ENCODE results near the gene GP1BB.

GP1BB gene

DNA sequence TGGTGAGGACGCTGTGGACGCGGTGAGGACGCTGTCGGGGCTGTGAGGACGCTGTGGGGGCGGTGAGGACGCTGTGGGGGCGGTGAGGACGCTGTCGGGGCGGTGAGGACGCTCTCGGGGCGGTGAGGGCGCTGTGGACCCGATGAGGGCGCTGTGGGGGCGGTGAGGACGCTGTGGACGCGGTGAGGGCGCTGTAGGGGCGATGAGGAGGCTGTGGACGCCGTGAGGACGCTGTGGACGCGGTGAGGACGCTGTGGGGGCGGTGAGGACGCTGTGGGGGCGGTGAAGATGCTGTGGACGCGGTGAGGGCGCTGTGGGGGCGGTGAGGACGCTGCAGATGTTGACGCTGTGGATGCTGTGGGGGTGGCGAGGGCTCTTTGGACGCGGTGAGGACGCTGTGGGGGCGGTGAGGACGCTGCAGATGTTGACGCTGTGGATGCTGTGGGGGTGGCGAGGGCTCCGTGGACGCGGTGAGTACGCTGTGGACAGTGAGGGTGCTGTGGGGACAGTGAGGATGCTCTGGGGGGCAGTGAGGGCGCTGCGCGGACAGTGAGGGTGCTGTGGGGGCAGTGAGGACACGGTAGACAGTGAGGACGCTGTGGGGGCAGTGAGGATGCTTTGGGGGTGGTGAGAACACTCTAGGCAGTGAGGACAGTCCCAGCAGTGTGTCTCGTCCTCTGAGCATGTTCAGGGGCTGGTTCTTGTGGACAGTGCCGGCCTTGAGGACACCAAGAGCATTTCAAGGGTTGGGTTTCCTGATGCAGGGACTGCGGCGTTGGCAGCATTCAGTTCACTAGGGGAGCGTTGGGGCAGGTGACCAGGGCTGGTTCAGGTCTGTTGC is 4.2 kb downstream of the GP1BB start:
- DNase-seq, result no peak

DNA sequence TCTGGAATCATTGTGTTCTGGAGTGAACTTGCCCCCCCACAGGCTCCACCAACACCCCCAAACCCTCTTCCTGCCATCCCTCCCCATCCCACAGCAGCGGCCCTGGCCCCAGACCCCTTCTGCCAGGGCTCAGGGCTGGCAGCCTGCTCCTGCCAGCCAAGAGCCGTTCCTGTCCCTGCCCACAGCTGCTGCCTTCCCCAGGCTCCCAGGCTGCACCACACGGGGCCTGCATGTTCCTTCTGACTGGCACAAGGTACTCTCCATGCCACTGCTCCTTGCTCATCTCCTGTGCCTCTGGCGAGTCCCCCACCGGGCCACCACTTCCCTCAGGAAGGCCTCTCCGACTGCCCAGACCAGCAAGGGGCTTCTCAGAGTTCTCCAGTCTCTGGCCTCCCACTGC is 4.9 kb downstream of the GP1BB start:
- no peak for DNase-seq

DNA sequence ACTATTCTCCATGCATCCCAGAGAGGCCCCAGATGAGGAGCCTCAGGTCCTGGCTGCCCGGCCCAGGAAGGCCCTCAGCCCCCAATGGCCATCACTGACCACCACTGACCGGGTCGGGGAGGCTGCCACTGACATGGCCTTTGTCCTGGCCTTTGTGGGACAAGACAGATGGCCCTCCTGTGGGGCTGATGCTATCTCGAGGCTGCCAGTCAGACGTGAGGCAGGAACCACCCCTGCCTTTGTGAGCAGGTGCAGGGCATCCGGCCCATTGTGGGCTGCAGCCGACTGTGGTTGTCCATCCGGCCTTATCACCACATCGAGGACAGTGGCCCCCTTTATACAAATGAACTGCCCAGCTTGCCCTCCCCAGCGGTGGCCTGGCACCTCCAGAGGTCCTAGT is 5.5 kb downstream of the GP1BB start:
- no peak for DNase-seq

DNA sequence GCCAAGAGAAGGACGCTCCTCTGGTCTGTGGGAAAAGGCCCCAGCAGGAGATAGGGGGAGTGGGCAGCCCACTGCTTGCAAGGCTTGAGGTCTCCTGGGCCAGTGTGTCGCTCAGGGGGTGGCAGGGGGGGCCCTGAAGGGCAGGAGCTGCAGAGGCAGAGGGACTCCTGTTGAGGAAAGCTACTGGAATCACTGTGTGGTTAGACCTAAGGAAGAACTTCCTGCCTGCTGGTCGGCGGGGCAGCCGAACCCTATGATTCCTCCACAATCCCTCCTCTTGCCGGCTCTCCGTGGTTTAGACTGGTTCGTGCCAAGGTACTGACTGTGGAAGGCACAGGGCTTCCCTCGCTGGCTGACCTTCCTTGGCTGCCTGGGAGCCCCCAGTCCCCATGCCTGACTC is 6.2 kb downstream of the GP1BB start:
- no peak for DNase-seq

DNA sequence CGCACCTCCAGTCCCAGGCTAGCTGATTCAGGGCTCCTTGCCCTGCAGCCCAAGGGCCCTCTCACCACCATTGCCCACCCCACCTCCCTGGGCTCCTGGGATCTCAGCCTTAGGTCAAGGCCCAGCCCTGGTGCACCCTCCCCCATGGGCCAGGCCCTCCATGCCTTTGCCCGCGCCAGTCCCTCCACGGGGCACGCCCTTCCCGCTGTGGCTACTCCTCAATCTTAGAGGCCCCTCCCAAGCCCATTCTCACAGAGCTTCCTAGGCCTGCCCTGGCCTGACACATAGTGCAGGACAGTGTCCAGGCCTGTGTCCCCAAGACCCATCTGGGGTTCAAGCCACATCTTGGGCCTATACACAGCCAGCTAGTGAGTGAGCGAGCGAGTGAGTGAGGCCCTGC is 6.9 kb downstream of the GP1BB start:
- DNase-seq, result no peak

DNA sequence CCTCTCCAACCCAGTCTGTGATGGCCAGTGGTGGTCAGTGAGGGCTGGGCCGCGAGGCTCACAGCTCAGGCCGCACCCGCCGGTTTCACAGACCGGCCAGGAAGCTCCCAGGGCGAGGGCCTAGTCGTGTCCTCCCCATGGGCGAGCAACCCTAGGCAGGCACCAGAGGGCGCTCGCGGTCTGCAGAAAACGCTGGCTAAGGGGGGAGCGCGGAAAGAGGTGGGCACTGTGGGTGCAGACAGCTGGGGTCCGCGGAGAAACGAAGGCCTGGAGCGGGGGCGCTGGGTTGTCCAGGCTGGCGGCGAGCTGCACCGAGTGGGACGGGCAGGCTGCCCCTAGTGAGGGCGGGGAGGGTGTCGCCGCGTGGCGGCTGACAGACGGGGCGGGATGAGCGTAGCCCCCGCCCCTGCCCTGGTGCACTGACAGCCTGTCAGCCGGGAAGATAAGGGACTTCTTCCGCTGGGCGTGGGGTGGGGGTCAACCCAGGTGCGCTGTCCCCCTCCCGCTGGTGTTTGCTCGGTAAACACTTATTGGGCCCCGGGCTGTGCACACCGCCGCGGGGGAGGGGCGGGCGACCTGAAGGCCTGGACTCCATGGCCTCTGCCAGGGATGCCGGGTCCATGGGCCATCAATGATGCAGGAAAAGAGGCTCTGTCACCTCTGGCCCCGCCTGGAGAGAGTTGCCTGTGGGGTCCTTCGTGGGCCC is 7.5 kb downstream of the GP1BB start:
- peak; percentile 83 to 92 (median 90) for DNase-seq

DNA sequence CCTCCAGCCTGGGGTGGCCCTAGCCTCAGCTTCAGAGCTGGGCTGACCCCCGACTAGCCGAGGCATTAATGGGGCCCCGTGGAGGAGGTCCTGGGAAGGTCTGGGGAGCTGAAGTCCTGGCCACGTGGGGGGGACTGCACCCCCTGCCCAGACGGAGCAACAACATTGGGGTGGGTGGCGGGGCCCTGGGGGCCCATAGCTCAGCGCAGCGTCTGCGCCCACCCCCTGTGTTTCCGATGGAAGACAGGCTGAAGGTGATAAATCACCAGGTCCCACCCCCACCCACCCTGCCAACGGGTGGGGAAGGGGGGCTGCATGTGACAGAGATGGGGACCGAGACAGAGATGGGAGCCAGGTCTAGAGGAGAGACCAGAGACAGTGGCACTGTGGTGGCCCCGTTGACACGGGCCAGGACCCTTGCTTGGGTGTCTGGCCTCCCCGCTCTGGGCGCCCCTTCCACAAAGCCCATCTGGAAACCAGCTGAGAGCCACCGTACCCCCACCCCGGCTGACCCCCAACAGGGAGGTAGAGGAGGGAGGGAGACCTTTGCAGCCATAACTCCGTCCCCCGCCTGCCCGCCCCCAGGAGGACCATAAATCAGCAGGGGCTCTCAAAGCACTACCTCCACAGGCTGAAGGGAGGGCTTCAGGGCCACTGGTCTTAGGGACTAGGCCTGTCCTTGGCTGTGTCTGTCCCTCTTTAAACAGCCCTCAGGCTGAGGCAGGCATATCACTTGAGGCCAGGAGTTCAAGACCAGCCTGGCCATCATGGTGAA is 8.2 kb downstream of the GP1BB start:
- DNase-seq, result no peak

DNA sequence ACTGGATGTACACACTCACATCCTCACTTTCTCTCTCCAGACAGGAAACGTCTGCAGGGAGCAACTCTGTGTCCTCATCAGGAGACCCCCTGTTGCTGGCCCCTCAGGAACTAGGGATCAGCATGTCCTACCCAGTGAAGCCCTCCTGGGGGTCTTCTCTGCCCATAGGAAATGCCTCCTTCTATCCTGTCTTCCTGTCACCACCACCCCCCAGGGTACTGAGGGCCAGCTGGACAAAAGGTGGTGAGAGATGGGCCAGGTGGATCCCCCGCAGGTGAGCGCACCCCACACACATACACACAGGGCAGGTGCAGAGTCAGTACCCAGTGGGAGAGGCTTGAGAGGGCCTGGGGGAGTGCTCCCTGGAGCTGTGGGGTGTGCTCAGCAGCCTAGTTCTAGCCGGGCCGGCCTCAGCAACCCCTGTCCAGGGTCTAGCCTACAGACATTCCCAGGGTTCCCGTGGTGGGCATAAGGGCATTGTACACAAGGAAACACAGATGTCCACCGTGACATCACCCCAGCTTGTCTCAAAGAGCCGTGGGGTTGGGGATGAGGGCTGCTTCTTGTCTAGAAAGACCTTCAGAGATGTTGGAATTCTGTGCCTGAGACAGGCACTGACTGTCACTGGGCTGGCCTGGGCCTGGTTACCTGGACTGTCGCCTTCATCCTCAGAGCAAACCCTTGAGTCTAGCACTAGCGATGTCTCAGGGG is 9.2 kb downstream of the GP1BB start:
- no peak for DNase-seq

DNA sequence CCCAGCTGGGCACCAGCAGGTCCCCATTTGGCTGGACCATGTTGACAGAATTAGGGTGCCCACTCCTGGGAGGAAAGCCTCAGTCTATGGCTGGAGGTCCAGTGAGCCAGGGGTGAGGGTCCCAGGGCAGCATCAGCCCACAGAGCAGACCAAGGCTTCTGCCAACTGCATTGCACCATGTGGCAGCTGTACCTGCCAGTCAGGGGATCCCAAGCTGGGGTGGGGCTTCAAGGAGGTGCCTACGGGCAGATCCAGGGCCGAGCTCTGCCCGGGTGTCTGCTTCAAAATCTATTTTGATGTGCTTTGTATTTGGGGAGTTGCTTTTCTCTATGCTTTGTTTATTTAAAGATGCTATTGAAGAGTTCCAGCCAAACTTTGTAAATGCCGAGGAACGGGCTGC is 10.4 kb downstream of the GP1BB start:
- no peak for DNase-seq

DNA sequence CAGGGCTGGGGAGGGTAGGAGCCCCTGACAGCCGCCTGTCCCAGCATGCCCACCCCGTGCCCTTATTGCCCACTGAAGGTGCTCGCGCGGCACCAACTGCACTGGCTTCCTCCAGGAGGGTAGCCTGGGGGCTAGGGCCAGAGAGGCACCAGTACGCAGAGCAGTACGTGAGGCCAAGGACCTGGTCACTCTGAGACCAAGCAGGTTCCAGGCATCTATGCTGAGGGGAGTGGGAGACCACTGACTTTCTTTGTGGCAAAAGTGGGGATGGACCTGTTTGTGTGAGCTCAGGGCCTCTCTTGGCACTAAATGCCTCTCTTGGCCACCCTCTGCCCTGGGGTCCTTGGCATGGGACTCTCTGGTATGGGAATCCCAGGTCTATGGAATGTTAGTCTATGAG is 10.8 kb downstream of the GP1BB start:
- no peak for DNase-seq

DNA sequence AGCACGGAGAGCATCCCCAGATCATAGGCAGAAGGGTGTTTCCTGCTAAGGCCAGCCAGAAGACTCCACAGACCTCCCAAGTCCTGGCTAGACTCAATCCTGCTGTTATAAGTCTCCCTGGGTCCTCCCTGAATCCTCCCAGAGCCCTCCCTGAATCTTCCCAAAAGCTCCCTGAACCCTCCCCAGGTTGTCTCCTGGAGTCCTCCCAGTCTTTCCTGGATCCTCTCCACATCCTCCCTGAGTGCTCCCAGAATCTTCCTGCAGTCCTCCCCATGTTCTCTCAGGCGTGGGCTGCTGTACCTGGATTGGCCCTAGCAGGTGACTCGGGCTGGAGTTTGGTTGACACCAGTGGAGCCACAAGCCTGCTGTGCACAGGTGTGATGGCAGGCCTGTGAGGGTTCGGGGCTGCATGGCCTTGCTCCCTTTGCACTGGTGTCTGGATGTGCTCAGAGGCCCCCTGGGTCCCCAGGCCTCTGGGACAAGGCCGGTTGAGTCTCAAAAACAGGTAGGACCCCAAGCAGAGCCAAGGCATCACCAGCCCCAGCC is 11.6 kb downstream of the GP1BB start:
- no peak for DNase-seq

DNA sequence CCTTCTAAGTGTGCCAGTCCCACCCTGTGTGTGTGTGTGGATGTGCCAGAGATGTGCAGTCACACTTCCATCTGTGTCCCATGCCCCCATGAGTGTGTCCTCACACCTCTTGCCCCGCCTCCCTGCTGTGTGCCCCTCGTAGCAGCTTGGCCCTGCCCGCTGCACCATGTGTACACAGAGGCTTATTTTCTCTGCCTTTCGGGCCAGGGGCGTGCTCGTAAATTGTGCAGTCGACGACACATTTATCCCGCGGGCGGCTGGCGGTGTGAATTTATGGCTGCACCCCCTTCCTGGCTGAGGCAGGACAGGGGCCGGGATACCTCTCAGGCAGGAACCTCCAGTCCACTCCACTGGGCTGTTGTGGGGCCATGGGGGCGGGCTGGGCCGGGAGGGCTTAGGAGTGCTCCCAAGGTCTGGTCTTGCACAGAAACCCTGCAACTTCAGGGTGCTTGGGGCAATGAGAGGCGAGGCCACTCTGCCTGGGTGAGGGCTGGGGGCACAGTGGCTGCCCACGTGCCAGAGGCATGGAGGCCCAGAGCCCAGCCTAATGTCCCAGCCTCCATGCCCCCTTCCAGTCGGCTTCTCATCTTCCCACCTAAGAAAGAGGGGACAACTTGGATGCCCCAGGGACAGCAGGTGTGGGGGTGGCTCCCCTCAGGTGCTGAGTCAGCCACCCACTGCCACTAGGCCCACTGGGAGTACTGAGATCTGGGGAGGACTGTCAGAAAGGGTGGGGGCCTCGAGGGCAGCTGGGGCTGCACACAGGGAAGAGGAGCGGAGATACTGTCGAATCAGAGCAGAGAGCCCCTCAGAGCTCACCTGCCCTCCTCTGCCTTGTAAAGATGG is 12.5 kb downstream of the GP1BB start:
- DNase-seq, result no peak

DNA sequence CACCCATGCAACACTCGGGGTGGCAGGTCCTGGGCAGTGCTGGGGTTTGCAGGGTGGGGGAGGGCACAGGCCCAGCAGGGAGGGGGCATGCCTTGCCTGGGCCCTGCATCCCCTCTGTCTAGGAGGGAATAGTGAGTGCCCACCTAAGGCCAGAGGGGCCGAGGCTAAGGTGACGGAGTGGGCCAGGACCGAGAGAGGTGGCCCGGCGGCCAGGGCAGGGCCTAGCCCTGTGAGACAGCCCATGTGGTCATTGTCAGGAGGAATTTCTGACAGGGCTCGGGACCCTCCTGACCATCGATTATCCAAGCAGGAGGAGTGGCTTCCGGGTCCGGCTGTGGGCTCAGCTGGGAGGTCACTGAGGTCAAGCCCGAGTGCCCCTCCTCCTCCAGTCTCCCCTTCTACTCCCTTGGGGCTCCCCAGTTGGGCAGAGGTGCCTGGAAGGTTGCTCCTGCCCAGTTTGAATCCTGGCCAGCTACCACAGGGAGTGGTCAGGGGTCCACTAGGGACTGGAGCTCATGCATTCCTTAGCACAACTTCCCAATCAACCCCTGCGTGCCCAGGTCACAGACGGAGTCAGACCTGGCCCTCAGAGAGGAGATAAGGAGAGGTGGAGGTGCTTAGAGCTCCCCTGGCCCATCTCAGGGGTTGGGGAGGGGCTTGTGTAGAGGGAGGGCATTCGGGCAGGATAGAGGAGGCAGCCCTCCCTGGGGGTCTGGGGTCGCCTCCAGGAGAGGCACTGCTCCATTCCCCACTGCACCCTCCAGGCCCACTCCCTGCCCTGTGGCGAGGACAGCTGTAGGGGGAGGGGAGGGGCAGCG is 14.7 kb downstream of the GP1BB start:
- no peak for DNase-seq

DNA sequence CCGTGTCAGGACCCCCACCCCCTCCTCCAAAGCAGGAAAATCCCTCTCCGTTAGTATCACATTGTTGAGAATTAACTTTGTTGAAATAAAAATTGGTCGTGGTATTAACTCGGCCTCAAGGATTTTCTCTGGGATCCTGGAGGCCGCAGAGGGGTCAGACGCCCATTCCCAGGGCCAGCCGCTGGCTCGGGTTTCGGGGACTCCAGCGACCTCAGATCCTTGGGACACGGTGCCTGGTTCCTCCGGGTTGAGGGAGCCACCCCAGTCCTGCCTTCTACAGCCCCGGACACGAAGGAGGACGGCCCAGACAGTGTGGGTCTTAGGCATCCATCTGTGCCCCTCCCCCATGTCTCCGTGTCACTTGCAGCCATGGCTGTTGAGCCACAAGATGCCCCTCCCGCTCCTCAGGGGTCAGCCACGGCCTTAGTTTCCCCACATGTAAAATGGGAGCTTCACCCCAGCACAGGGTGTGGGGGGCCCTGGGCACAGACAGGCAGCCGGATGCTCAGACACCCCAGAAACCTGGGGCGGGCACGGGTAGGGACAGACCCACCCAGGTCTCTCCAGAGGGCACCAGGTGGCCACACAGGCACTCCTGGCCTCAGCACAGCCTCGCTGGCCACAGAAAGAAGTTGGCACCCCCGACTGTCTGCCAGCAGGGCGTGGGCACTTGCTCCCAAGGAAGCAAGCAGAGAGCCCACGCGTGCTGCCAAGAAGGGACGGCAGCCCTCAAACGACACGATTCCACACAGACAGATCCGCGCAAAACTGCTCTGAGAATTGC is 15.5 kb downstream of the GP1BB start:
- no peak for DNase-seq

DNA sequence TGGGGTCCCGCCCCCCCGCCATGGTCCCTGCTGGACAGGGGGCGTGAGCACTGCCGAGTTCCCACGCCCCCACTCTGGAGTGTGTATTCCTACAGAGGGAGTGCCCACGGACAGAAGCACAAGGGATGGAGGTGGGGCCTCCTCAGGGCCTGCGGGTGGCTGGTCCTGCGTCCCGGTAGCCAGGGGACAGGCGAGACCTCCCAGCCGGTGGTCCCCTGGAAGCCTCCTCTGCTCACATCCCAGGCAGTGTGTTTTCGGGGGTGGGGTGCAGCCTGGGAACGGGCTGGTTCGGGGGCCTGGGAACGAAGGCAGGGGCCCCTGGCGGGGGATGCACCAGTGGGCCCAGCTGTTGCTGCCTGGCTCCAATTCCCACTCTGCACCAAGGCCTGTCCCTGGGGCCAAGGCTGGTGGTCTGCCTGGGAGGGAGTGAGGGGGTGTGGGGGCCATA is 16.1 kb downstream of the GP1BB start:
- no peak for DNase-seq

DNA sequence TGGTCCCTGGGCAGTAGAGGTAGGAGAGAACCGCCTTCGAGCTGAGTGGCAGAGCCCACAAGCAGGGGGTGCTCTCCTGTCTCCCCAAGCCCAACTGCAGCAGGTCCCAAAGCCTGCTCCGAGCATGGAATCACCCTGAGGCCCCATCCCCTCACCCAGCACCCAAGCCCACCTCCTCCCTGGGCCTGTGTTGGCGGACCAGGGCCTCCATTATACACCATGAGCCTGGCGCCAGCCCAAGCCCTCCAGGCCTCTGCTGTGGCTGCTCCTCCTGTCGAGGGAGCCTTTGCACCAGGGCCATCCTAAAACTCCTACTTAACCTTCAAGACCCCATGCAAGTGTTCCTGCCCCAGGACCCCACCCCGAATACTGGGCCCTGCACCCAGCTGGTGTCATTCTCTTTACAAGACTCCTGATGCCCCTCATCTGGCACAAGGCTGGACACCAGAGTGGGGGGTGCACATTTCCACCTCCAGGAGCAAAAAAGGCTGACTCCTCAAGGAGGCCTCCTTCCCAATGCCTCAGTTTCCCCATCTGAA is 16.6 kb downstream of the GP1BB start:
- no peak for DNase-seq

DNA sequence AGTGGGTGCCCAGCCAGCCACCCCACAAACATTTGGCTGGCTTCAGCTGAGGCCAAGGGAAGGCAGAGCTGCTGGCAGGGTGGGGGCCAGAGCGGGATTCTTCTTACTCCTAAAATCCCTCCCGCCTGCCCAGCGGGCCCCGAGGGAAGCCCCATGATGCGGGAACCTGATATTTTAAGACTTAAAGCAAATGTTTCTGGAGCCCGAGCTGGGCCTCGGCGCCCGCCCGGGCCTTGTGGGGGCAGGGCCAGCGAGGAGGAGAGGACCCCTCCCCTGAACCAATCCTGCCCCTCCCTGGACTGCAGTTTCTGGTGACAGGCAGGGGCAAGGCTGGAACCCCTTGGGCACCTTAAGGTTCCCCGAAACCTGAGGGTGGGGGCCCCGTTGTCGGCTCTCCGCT is 17.2 kb downstream of the GP1BB start:
- DNase-seq, result no peak

DNA sequence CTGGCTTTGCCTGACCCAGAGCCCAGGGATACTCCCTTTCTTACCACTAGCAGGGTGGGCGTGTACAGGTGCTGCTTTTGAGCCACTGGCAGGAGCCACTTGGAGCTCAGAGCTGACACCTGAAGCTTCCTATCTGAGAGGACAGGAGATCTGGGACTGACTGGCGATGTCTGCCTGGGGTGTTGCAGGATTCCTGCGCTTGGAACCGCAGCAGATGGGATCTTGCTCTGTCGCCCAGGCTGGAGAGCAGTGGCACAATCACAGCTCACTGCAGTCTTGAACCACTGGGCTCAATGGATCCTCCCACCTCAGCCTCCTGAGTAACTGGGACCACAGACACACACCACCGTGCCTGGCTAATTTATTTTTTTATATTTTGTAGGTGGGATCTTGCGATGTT is 17.7 kb downstream of the GP1BB start:
- no peak for DNase-seq
